ENCODE measurements around the gene CD200R1L.

The CD200R1L gene

GRCh38 chr3:112818289-112818688, 28.4 kb downstream of the CD200R1L start:
- no peak for DNase-seq (ENCODE audit: low spot score)

- no peak for DNase-seq (ENCODE audit: low spot score)
These were observed 28.9 kb downstream of the CD200R1L start for GRCh38 chr3:112817797-112818196.

GRCh38 chr3:112817271-112817670, 29.4 kb downstream of the CD200R1L start:
- no peak for DNase-seq (ENCODE audit: low spot score)

- DNase-seq (ENCODE audit: low spot score) = no peak
These were observed 30.7 kb downstream of the CD200R1L start for GRCh38 chr3:112815981-112816380.

- DNase-seq (ENCODE audit: low spot score) = no peak
These were observed 32.4 kb downstream of the CD200R1L start for GRCh38 chr3:112814266-112814665.

- no peak for DNase-seq (ENCODE audit: low spot score)
These were observed 32.9 kb downstream of the CD200R1L start for GRCh38 chr3:112813723-112814171.

- DNase-seq (ENCODE audit: low spot score) = no peak
These were observed 33.6 kb downstream of the CD200R1L start for GRCh38 chr3:112813016-112813415.

GRCh38 chr3:112811917-112812660, 34.6 kb downstream of the CD200R1L start:
- DNase-seq (ENCODE audit: low spot score) = no peak

- no peak for DNase-seq (ENCODE audit: low spot score)
These were observed 35.4 kb downstream of the CD200R1L start for GRCh38 chr3:112811131-112811884.

GRCh38 chr3:112810561-112810960, 36.1 kb downstream of the CD200R1L start:
- no peak for DNase-seq (ENCODE audit: low spot score)

- no peak for DNase-seq (ENCODE audit: low spot score)
These were observed 38.5 kb downstream of the CD200R1L start for GRCh38 chr3:112808136-112808535.

- no peak for DNase-seq (ENCODE audit: low spot score)
These were observed 39.0 kb downstream of the CD200R1L start for GRCh38 chr3:112807685-112808084.

GRCh38 chr3:112806903-112807302, 39.8 kb downstream of the CD200R1L start:
- DNase-seq (ENCODE audit: low spot score) = no peak

- no peak for DNase-seq (ENCODE audit: low spot score)
These were observed 41.5 kb downstream of the CD200R1L start for GRCh38 chr3:112805126-112805525.

- DNase-seq (ENCODE audit: low spot score) = no peak
These were observed 42.6 kb downstream of the CD200R1L start for GRCh38 chr3:112804021-112804420.

GRCh38 chr3:112803467-112803866, 43.2 kb downstream of the CD200R1L start:
- no peak for DNase-seq (ENCODE audit: low spot score)

GRCh38 chr3:112802338-112802737, 44.3 kb downstream of the CD200R1L start:
- no peak for DNase-seq (ENCODE audit: low spot score)

GRCh38 chr3:112799946-112800345, 46.7 kb downstream of the CD200R1L start:
- DNase-seq (ENCODE audit: low spot score) = no peak

- no peak for DNase-seq (ENCODE audit: low spot score)
These were observed 52.0 kb downstream of the CD200R1L start for GRCh38 chr3:112794622-112795172.

GRCh38 chr3:112793326-112794081, 53.2 kb downstream of the CD200R1L start:
- DNase-seq (ENCODE audit: low spot score) = no peak

GRCh38 chr3:112791736-112792135, 54.9 kb downstream of the CD200R1L start:
- DNase-seq (ENCODE audit: low spot score) = no peak

GRCh38 chr3:112789787-112790186, 56.9 kb downstream of the CD200R1L start:
- no peak for DNase-seq (ENCODE audit: low spot score)

Measured in hematopoietic multipotent progenitor cell treated with erythropoietin and hydrocortisone succinate and interleukin-3 and kit ligand, for 17 days (in vitro differentiated cells).